Trophoblast cell (in vitro differentiated cells and primary cell): Measurements from ENCODE around the gene PRKAR1B.
A peak's percentile ranks its signal among the peaks of the same experiment; 100 is the strongest.

Source experiments
- DNase-seq, 2 donors: peaks; one replicate each; pipeline ENCODE4 v3.0.0-alpha.2; 2016
- H2AFZ ChIP-seq: 2 replicates; pipeline ENCODE4 v1.6.1; 2013; ENCODE audit warnings: low read length, moderate library complexity, mild to moderate bottlenecking; ENCODE audit not compliant: insufficient read depth, poor library complexity
- H2AK5ac ChIP-seq: 2 replicates; pipeline ENCODE4 v1.6.1; 2013; ENCODE audit warnings: mild to moderate bottlenecking, low read length
- H2BK120ac ChIP-seq: 2 replicates; pipeline ENCODE4 v1.6.1; 2013; ENCODE audit warnings: low read length, mild to moderate bottlenecking, moderate library complexity; ENCODE audit not compliant: insufficient read depth, poor library complexity
- H2BK12ac ChIP-seq: 2 replicates; pipeline ENCODE4 v1.6.1; 2013; ENCODE audit warnings: mild to moderate bottlenecking, low read length, moderate library complexity
- H2BK5ac ChIP-seq: 2 replicates; pipeline ENCODE4 v1.6.1; 2013; ENCODE audit warnings: low read length, low read depth, moderate library complexity, mild to moderate bottlenecking; ENCODE audit not compliant: poor library complexity
- H3K14ac ChIP-seq: 2 replicates; pipeline ENCODE4 v1.6.1; 2013; ENCODE audit warnings: mild to moderate bottlenecking, low read length
- H3K18ac ChIP-seq: 2 replicates; pipeline ENCODE4 v1.6.1; 2013; ENCODE audit warnings: mild to moderate bottlenecking, low read length
- H3K23ac ChIP-seq: 2 replicates; pipeline ENCODE4 v1.6.1; 2013; ENCODE audit warnings: low read length
- H3K27ac ChIP-seq: 2 replicates; pipeline ENCODE4 v1.5.1; 2013; ENCODE audit warnings: low read depth, mild to moderate bottlenecking, inconsistent platforms, low read length, moderate library complexity
- H3K27me3 ChIP-seq: 2 replicates; pipeline ENCODE4 v1.6.1; 2013; ENCODE audit warnings: inconsistent platforms, mild to moderate bottlenecking, low read length, moderate library complexity; ENCODE audit not compliant: insufficient read depth
- H3K36me3 ChIP-seq, 2 experiments: 1 replicate in 1 of 2; 2 replicates in 1 of 2; pipeline ENCODE4 v1.6.1; 2013; ENCODE audit warnings: low read length in 2 of 2, mild to moderate bottlenecking in 2 of 2, moderate library complexity in 1 of 2; ENCODE audit not compliant: insufficient read depth in 2 of 2, control insufficient read depth in 1 of 2
- H3K4ac ChIP-seq: 2 replicates; pipeline ENCODE4 v1.6.1; 2013; ENCODE audit warnings: low read depth, mild to moderate bottlenecking, low read length, moderate library complexity
- H3K4me1 ChIP-seq, 2 experiments: 1 replicate in 1 of 2; 2 replicates in 1 of 2; pipeline ENCODE4 v1.6.1; 2013; ENCODE audit warnings: low read length in 2 of 2, mild to moderate bottlenecking in 2 of 2, moderate library complexity in 1 of 2; ENCODE audit not compliant: insufficient read depth in 2 of 2, control insufficient read depth in 1 of 2
- H3K4me2 ChIP-seq: 2 replicates; pipeline ENCODE4 v1.6.1; 2013; ENCODE audit warnings: inconsistent platforms, mild to moderate bottlenecking, low read length, moderate library complexity
- H3K4me3 ChIP-seq: 2 replicates; pipeline ENCODE4 v1.5.1; 2013; ENCODE audit warnings: mild to moderate bottlenecking, low read depth, low read length, inconsistent platforms
- H3K79me1 ChIP-seq: one replicate; pipeline ENCODE4 v1.6.1; 2013; ENCODE audit warnings: low read length
- H3K79me2 ChIP-seq: 2 replicates; pipeline ENCODE4 v1.6.1; 2013; ENCODE audit warnings: low read length, mild to moderate bottlenecking; ENCODE audit not compliant: control insufficient read depth, insufficient read depth, poor library complexity
- H3K9ac ChIP-seq: 2 replicates; pipeline ENCODE4 v1.6.1; 2013; ENCODE audit warnings: mild to moderate bottlenecking, low read length
- H3K9me3 ChIP-seq: 2 replicates; pipeline ENCODE4 v1.6.1; 2013; ENCODE audit warnings: low read depth, mild to moderate bottlenecking, control low read depth, inconsistent platforms, low read length; ENCODE audit not compliant: insufficient read depth
- H4K12ac ChIP-seq: 2 replicates; pipeline ENCODE4 v1.6.1; 2013; ENCODE audit warnings: low read depth, mild to moderate bottlenecking, low read length, moderate library complexity
- H4K8ac ChIP-seq: 2 replicates; pipeline ENCODE4 v1.6.1; 2013; ENCODE audit warnings: low read depth, mild to moderate bottlenecking, low read length, moderate library complexity
- H4K91ac ChIP-seq: one replicate; pipeline ENCODE4 v1.6.1; 2013; ENCODE audit warnings: low read depth, mild to moderate bottlenecking, low read length, moderate library complexity
- WGBS: extraction: QIAGEN DNeasy Blood & Tissue Kit; methylation state at CpG from one replicate; pipeline ENCODE4 v1.1.7; 2013; ENCODE audit warnings: missing lambda C conversion rate; ENCODE audit not compliant: insufficient read length, insufficient coverage; ENCODE audit errors: extremely low coverage; 5-methylcytosine and 5-hydroxymethylcytosine counted together

PRKAR1B gene

DNA sequence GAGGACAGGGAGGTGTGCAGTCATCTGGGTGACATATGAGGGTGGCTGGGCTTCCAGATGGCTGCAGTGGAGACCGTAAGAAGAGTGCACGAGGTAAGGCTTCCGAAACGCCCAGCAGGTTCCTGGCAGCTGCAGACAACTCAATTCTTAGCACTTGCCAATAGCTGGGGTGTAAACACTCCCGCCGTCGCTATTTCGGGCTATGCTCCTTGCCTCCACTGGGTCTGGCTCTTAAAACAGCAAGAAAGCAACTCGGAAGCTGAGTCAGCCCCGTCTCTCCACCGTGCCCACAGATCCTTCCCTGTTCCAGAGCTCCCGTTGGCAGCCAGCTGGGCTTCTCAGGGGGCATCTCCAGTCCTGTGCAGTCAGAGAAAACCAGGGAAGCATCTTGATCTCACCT lies 201.3 kb downstream of the PRKAR1B start:
- H4K91ac ChIP-seq = no peak overlapping the region
- H3K36me3 ChIP-seq = no peaks in the 10 kb centered on the region
- DNase-seq = no peak
- H2AK5ac ChIP-seq = no peak overlapping the region
- H2BK5ac ChIP-seq = no peak overlapping the region
- no peak overlapping the region for H2BK120ac ChIP-seq
- H2AFZ ChIP-seq = no peak overlapping the region
- no peaks in the 10 kb centered on the region for H3K9me3 ChIP-seq
- no peaks in the 10 kb centered on the region for H3K79me2 ChIP-seq
- H3K4me2 ChIP-seq = no peak overlapping the region
- WGBS = no CpG with 5 or more reads among the region's 12 CpGs
- H3K23ac ChIP-seq = no peak overlapping the region
- no peak overlapping the region for H3K18ac ChIP-seq
- peak overlapping the region; percentile 26 for H3K4me3 ChIP-seq
- peaks cover 3% of the 10 kb centered on the region for H3K79me1 ChIP-seq
- no peak overlapping the region for H2BK12ac ChIP-seq
- peaks cover 20 to 27% of the 10 kb centered on the region in 2 experiments for H3K4me1 ChIP-seq
- no peak overlapping the region for H3K14ac ChIP-seq
- no peak overlapping the region for H3K9ac ChIP-seq
- peaks cover 28% of the 10 kb centered on the region for H3K27me3 ChIP-seq
- no peak overlapping the region for H4K12ac ChIP-seq
- H4K8ac ChIP-seq = no peak overlapping the region
- H3K4ac ChIP-seq = no peak overlapping the region
- H3K27ac ChIP-seq = no peak overlapping the region

DNA sequence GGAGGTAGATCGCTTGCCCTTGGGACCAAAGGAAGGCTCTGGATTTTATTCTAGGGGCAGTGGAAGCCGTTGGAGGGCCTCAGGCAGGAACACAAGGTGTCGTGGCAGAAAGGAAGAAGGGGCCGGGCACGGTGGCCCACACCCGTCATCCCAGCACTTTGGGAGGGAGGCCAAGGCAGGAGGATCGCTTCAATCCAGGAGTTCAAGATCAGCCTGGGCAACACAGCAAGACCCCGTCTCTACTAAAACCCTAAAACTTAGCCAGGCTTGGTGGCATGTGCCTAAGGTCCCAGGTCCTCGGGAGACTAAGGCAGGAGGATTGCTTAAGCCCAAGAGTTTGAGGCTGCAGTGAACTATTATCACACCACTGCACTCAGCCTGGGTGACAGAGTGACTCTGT lies 202.3 kb downstream of the PRKAR1B start:
- H3K4me3 ChIP-seq = no peak overlapping the region
- H2BK120ac ChIP-seq = no peak overlapping the region
- H2AFZ ChIP-seq = no peak overlapping the region
- no peak overlapping the region for H3K4ac ChIP-seq
- DNase-seq = no peak
- no peak overlapping the region for H3K4me2 ChIP-seq
- H2BK5ac ChIP-seq = no peak overlapping the region
- H4K8ac ChIP-seq = no peak overlapping the region
- no peak overlapping the region for H3K9ac ChIP-seq
- no peak overlapping the region for H3K23ac ChIP-seq
- no peak overlapping the region for H3K18ac ChIP-seq
- WGBS = no CpG with 5 or more reads among the region's 9 CpGs
- H2BK12ac ChIP-seq = no peak overlapping the region
- no peak overlapping the region for H3K14ac ChIP-seq
- H4K91ac ChIP-seq = no peak overlapping the region
- peaks cover 2% of the 10 kb centered on the region for H3K9me3 ChIP-seq
- no peak overlapping the region for H3K27ac ChIP-seq
- no peaks in the 10 kb centered on the region for H3K79me2 ChIP-seq
- H3K4me1 ChIP-seq = peaks cover 20 to 30% of the 10 kb centered on the region in 2 experiments
- H4K12ac ChIP-seq = no peak overlapping the region
- H3K27me3 ChIP-seq = peaks cover 37% of the 10 kb centered on the region
- H3K36me3 ChIP-seq = no peaks in the 10 kb centered on the region
- H3K79me1 ChIP-seq = peaks cover 3% of the 10 kb centered on the region
- no peak overlapping the region for H2AK5ac ChIP-seq

DNA sequence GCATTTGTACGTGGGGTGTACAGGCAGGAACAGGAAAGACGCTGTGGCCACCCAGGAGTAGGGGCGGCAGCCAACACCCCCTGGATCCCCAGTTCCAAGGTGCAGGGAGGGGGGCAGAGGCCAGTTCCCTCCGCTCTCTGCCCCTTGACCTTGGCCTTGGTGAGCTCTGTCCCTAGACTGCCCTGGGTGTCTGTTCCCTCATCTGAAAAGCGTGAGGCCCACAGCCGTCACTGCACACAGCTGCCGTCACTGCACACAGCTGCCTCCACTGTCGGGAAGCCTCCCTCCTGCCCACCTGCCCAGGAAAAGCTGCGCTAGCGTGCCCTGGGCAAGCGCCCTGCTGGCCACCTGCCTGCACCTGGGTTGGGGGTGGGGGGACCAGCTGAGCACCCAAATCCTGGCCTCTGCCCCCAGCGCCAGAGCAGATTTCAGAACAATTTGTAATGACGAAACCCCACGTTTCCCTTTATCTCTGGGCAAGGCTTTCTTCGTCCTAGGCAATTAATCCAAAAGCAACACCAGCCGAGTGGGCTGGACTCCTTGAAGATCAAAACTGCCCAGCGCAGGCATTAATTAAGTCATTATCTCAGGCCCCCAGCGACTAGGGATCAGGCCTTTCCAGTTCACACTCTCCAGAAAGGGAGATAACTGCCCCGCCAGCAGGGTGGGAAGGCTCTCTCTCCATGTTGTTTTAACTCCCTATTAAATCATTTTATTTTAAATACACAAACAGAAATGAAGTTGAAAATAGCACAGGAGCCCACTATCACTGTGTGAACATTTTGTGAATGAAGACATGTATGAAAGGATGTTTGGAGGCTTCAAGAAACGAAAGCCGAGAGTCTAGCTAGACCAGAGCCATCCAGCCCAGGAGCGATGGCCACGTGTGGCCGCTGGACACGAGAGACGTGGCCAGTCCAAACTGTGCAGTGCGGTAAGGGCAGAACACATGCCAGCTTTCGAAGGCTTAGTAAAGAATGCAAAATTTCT lies 203.4 kb downstream of the PRKAR1B start:
- H4K91ac ChIP-seq = no peak overlapping the region
- no peak overlapping the region for H2BK120ac ChIP-seq
- no peak overlapping the region for H3K27ac ChIP-seq
- no peak overlapping the region for H3K14ac ChIP-seq
- H3K4me2 ChIP-seq = no peak overlapping the region
- no CpG with 5 or more reads among the region's 28 CpGs for WGBS
- DNase-seq = no peak
- H3K36me3 ChIP-seq = no peaks in the 10 kb centered on the region
- H3K23ac ChIP-seq = no peak overlapping the region
- no peak overlapping the region for H4K8ac ChIP-seq
- H3K18ac ChIP-seq = no peak overlapping the region
- H3K27me3 ChIP-seq = peaks cover 39% of the 10 kb centered on the region
- no peak overlapping the region for H2AFZ ChIP-seq
- H2BK5ac ChIP-seq = no peak overlapping the region
- no peak overlapping the region for H2BK12ac ChIP-seq
- peaks cover 20 to 30% of the 10 kb centered on the region in 2 experiments for H3K4me1 ChIP-seq
- H3K79me1 ChIP-seq = peaks cover 6% of the 10 kb centered on the region
- H3K4ac ChIP-seq = no peak overlapping the region
- no peak overlapping the region for H3K4me3 ChIP-seq
- no peak overlapping the region for H3K9ac ChIP-seq
- peaks cover 2% of the 10 kb centered on the region for H3K79me2 ChIP-seq
- H4K12ac ChIP-seq = no peak overlapping the region
- no peak overlapping the region for H2AK5ac ChIP-seq
- H3K9me3 ChIP-seq = peaks cover 2% of the 10 kb centered on the region

DNA sequence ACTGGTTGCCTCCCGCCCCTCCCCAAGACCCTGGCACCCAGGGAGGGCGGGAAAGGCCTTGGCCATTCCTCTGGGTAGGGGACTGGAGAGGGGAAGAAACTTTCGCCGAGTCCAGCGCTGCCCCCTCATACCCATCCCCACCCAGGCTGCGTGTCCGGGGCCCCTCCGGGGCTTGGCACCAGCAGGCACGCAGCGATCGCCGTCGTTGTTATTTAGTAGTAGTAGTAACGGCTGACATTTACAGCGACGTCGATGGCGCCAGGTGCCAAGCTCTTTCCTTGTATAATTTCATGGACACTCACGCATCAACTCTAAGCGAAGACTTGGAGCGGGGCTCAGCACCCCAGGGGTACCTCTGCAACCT lies 204.1 kb downstream of the PRKAR1B start:
- Histone ChIP-seq H2AFZ (no peak overlapping the region), H3K9me3 (peaks cover 2% of the 10 kb centered on the region), H2BK5ac (no peak overlapping the region), H3K27ac (no peak overlapping the region), H3K18ac (no peak overlapping the region), H3K36me3 (no peaks in the 10 kb centered on the region), H4K12ac (no peak overlapping the region), H3K79me1 (peaks cover 8% of the 10 kb centered on the region), H3K4me3 (no peak overlapping the region), H3K23ac (no peak overlapping the region), H3K27me3 (peaks cover 39% of the 10 kb centered on the region), H4K8ac (no peak overlapping the region), H3K79me2 (peaks cover 3% of the 10 kb centered on the region), H3K9ac (no peak overlapping the region), H4K91ac (no peak overlapping the region), H2AK5ac (no peak overlapping the region), H3K4me2 (peak overlapping the region; percentile 45), H3K14ac (no peak overlapping the region), H2BK120ac (no peak overlapping the region), H3K4ac (no peak overlapping the region), H3K4me1 (peaks cover 21 to 30% of the 10 kb centered on the region in 2 experiments), H2BK12ac (no peak overlapping the region)
- WGBS = no CpG with 5 or more reads among the region's 21 CpGs
- DNase-seq = no peak
